Stimulated activated CD4-positive, alpha-beta T cell treated with anti-CD3 and anti-CD28 coated beads, Interleukin-15, amount 100 ng/mL, for 1 hour (primary cell): ENCODE results near the gene DECR2.
"Not testable (repeated sequence)": the region's sequence is repeated elsewhere in the genome, so short reads cannot be mapped to it uniquely, and the experiment has no call there.

Experiments
- DNase-seq, 2 donors: peaks; one replicate each; pipeline ENCODE4 v3.0.0-alpha.2; 2020; ENCODE audit warnings: low read depth in 1 of 2, low spot score in 1 of 2

The DECR2 gene

GRCh38 chr16:401468-402348 is at the start of gene DECR2:
TSS of gene DECR2 (plus strand) at chr16:401885. CDS start at chr16:401964, 79 bp downstream.
- peak; percentile 98 to 100 for DNase-seq

GRCh38 chr16:352547-353403 is 48.9 kb upstream of the DECR2 start, which contains the start of gene AXIN1:
TSS of gene AXIN1 (minus strand) at chr16:352723. CDS start at chr16:347025, 5,698 bp downstream.
- DNase-seq = peak; percentile 100

GRCh38 chr16:353404-354290 is 48.0 kb upstream of the DECR2 start:
- no peak for DNase-seq

GRCh38 chr16:354291-354881 is 47.3 kb upstream of the DECR2 start:
- no peak for DNase-seq

GRCh38 chr16:354971-355461 is 46.7 kb upstream of the DECR2 start:
- DNase-seq = no peak

GRCh38 chr16:356741-357140 is 44.9 kb upstream of the DECR2 start:
- no peak for DNase-seq

- no peak for DNase-seq
Measured at GRCh38 chr16:359067-359763, 42.5 kb upstream of the DECR2 start.

- no peak for DNase-seq
Measured at GRCh38 chr16:359871-360697, 41.6 kb upstream of the DECR2 start.

- DNase-seq = no peak
Measured at GRCh38 chr16:360698-361336, 40.9 kb upstream of the DECR2 start.

- DNase-seq = no peak
Measured at GRCh38 chr16:361341-361871, 40.3 kb upstream of the DECR2 start.

- peak; percentile 47 to 58 for DNase-seq
Measured at GRCh38 chr16:361872-362701, 39.6 kb upstream of the DECR2 start.

- not testable (repeated sequence) for DNase-seq
Measured at GRCh38 chr16:362702-362999, 39.0 kb upstream of the DECR2 start.

GRCh38 chr16:363110-363765 is 38.4 kb upstream of the DECR2 start:
- DNase-seq = no peak

GRCh38 chr16:363766-364490 is 37.8 kb upstream of the DECR2 start:
- DNase-seq = no peak

- no peak for DNase-seq
Measured at GRCh38 chr16:364595-365491, 36.8 kb upstream of the DECR2 start.
